HepG2 (cell line): ENCODE data around the gene PHACTR3. TPM values are rescaled to one million over a fixed set of nuclear protein-coding genes. Genes with fewer than 3 reads are reported as not detected.

ENCODE experiments used
- ATAC-seq: fragments of 200-7000 bp; cut with Tn5 transposase; 3 replicates; pipeline ENCODE4 v1.9.1; 2020; ENCODE audit warnings: mild to moderate bottlenecking, moderate library complexity
- BruUV-seq: library from RNA; stranded (reverse); fragments of 400-500 nt; replicated peaks from 2 replicates; lab custom pipeline; 2021; lab: Mats Ljungman, UMichigan
- CTCF ChIA-PET: fragments of 300-600 bp; formaldehyde crosslinking; extraction: SDS; loops from one replicate; lab custom pipeline; 2021; ENCODE audit warnings: low total read pairs, inconsistent platforms, low intra/inter-chr PET ratio; lab: Yijun Ruan, JAX
- POLR2A ChIA-PET: fragments of 350-600 bp; sonication (Branson Sonifier 250); formaldehyde crosslinking; loops from one replicate; lab custom pipeline; 2020; ENCODE audit warnings: antibody characterized with exemption, inconsistent platforms; lab: Yijun Ruan, JAX
- DNase-seq: peaks from one replicate; pipeline ENCODE4 v3.0.0-alpha.2; 2015; ENCODE audit warnings: low spot score
- FAIRE-seq: peaks from 3 replicates; lab custom pipeline; 2011; peaks lifted over from hg19 to GRCh38; lab: Jason Lieb, UNC
- H2AFZ ChIP-seq: one replicate; pipeline ENCODE4 v1.6.1; 2011; ENCODE audit warnings: low read length, inconsistent platforms
- H3K27ac ChIP-seq: fragments of 300-600 bp; 3 replicates; pipeline ENCODE4 v1.8.0; 2011; ENCODE audit warnings: mixed run types, mild to moderate bottlenecking, mixed read lengths, low read length, inconsistent platforms; ENCODE audit not compliant: insufficient read depth; ENCODE audit errors: extremely low read length
- H3K27me3 ChIP-seq, 2 experiments: fragments of 200-600 bp in 1 of 2; 2 replicates in 1 of 2; 3 replicates in 1 of 2; pipeline versions ENCODE4 v1.6.0 to v1.8.0; 2011; ENCODE audit warnings: low read length in 2 of 2, mild to moderate bottlenecking in 2 of 2, moderate library complexity in 2 of 2, inconsistent platforms in 1 of 2; ENCODE audit not compliant: insufficient read depth in 2 of 2, control insufficient read depth in 1 of 2
- H3K36me3 ChIP-seq, 2 experiments: fragments of 200-600 bp in 1 of 2; replicated peaks in 1 of 2; 2 replicates in 1 of 2; 3 replicates in 1 of 2; pipeline versions ENCODE4 v1.5.1 to v1.8.0; 2011; ENCODE audit warnings: low read length in 2 of 2, inconsistent platforms in 1 of 2; ENCODE audit not compliant: insufficient read depth in 2 of 2, control insufficient read depth in 1 of 2
- H3K4me1 ChIP-seq: 2 replicates; pipeline ENCODE4 v1.5.1; 2012; ENCODE audit warnings: low read length, inconsistent platforms; ENCODE audit not compliant: insufficient read depth
- H3K4me2 ChIP-seq: 2 replicates; pipeline ENCODE4 v1.6.0; 2011; ENCODE audit warnings: low read depth, low read length, inconsistent platforms
- H3K4me3 ChIP-seq, 3 experiments: fragments of 200-600 bp in 1 of 3; sonication (generic), shearing (Covaris generic) in 1 of 3; replicated peaks in 1 of 3; 2 replicates each; pipeline ENCODE4 v1.5.1; 2011 to 2016; ENCODE audit warnings: low read length in 3 of 3, inconsistent platforms in 2 of 3, low read depth in 2 of 3, mild to moderate bottlenecking in 2 of 3, control low read depth in 1 of 3, mixed read lengths in 1 of 3; ENCODE audit not compliant: insufficient read depth in 1 of 3
- H3K79me2 ChIP-seq: one replicate; pipeline ENCODE4 v1.6.1; 2011; ENCODE audit warnings: low read length, inconsistent platforms; ENCODE audit not compliant: insufficient read depth
- H3K9ac ChIP-seq: 2 replicates; pipeline ENCODE4 v1.6.0; 2011; ENCODE audit warnings: mild to moderate bottlenecking, low read depth, low read length, inconsistent platforms; ENCODE audit not compliant: insufficient read depth
- H3K9me3 ChIP-seq: 2 replicates; pipeline ENCODE4 v1.5.1; 2012; ENCODE audit warnings: mild to moderate bottlenecking, low read length
- H4K20me1 ChIP-seq: 2 replicates; pipeline ENCODE4 v1.6.0; 2011; ENCODE audit warnings: inconsistent platforms, mild to moderate bottlenecking, low read length, moderate library complexity; ENCODE audit not compliant: insufficient read depth
- ZNF768 ChIP-seq: sonication (generic); formaldehyde crosslinking; IDR thresholded peaks from 2 replicates; pipeline ENCODE4 v1.4.0; 2020; ENCODE audit warnings: missing genetic modification reagents
- ZNF788 ChIP-seq: sonication (generic); formaldehyde crosslinking; IDR thresholded peaks from 2 replicates; pipeline ENCODE4 v1.5.0; 2020; ENCODE audit warnings: mild to moderate bottlenecking, missing genetic modification reagents, borderline replicate concordance
- WGBS: methylation state at CpG from one replicate; pipeline ENCODE4 v1.1.6; 2017; ENCODE audit warnings: low lambda C conversion rate; 5-methylcytosine and 5-hydroxymethylcytosine counted together
- in situ Hi-C: cut with HindIII; loops from 2 replicates; pipeline ENCODE4 v1.10.0; 2017; ENCODE audit warnings: low pct_unique_long_range_greater_than_20kb; ENCODE audit not compliant: extremely low pct_ligation_motif_present
- intact Hi-C: fragments of 100-400 bp; cut with micrococcal nuclease; formaldehyde crosslinking; loops from one replicate; pipeline ENCODE4 v1.10.0; 2022; ENCODE audit not compliant: unreplicated experiment
- polyA plus RNA-seq, 8 experiments: library from polyadenylated mRNA; depleted of rRNA in 3 of 8; stranded (reverse) in 7 of 8; unstranded in 1 of 8; fragments of >200 nt; fragmentation: Illumina TruSeq in 4 of 8; extraction: Trizol in 4 of 8; gene quantifications; 2 replicates each; pipeline versions ENCODE4 v1.2.1 to v1.2.3, GENCODE V29; 2011 to 2016; ENCODE audit warnings: low read depth in 4 of 8, missing spikeins in 1 of 8, mixed read lengths in 1 of 8; ENCODE audit not compliant: insufficient read depth in 1 of 8
- total RNA-seq, 5 experiments: library from RNA; depleted of rRNA; stranded (reverse); fragments of >200 nt; fragmentation: Illumina TruSeq; extraction: Trizol; gene quantifications; 2 replicates each; pipeline ENCODE4 v1.2.3, GENCODE V29; 2016; ENCODE audit warnings: low read depth in 1 of 5
- TF ChIP-seq, protein P1 (sequence below): sonication (generic); formaldehyde crosslinking; IDR thresholded peaks from 2 replicates; pipeline ENCODE4 v1.9.0; 2021; ENCODE audit warnings: missing genetic modification reagents, borderline replicate concordance
- TF ChIP-seq, protein P2 (sequence below): sonication (generic); formaldehyde crosslinking; IDR thresholded peaks from 2 replicates; pipeline ENCODE4 v1.9.0; 2021; ENCODE audit warnings: missing genetic modification reagents, mild to moderate bottlenecking, borderline replicate concordance

PHACTR3 gene
- total and polyA plus RNA-seq, 2 of the 13 experiments (the other 11 are each of a cell fraction or from before 2014, with no cell fraction given), result not detected

DNA sequence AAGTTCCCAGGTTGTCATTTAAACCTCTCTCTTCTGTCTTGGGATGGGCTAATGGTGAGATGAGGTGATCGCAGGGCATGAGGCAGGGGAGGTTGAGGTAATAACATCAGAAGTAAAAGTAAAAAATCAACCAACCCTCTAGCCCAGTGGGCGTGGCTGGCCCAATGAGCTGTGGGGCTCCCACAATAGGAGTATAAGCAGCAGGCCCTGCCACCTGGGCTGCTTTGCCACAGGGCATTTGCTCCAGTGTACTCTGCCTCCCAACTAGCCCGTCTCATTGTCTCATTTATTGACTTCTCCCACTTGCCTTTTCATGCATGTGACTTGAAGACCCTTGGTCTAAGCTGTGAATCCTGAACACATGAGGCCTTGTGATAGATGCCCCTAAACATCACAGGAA, 62.8 kb downstream of the PHACTR3 start (continued):
- TF ChIP-seq, protein P1, sequence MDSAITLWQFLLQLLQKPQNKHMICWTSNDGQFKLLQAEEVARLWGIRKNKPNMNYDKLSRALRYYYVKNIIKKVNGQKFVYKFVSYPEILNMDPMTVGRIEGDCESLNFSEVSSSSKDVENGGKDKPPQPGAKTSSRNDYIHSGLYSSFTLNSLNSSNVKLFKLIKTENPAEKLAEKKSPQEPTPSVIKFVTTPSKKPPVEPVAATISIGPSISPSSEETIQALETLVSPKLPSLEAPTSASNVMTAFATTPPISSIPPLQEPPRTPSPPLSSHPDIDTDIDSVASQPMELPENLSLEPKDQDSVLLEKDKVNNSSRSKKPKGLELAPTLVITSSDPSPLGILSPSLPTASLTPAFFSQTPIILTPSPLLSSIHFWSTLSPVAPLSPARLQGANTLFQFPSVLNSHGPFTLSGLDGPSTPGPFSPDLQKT (CRISPR knock-in tag), result no peak

DNA sequence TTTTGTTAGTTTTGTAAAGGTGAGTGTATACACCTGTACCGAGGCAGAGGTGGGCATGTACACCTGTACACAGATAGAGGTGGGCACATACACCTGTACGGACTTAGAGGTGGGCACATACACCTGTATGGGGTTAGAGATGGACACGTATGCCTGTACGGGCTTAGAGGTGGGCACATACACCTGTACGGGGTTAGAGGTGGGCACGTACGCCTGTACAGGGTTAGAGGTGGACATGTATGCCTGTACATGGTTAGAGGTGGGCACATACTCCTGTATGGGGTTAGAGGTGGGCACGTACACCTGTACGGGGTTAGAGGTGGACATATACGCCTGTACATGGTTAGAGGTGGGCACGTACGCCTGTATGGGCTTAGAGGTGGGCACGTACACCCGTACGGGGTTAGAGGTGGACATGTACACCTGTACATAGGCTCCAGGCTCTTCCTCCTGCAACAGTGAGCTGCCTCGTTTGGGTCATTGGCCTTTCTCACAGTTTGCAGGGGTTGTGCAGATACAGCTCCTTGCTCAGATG, 63.7 kb downstream of the PHACTR3 start:
- Histone ChIP-seq H3K27ac (no peak overlapping the region), H3K27me3 (peaks cover 11 to 76% of the 10 kb centered on the region in 2 experiments; a peak in 4 of 5 replicates), H3K9me3 (no peaks in the 10 kb centered on the region), H2AFZ (no peak overlapping the region), H3K9ac (no peak overlapping the region), H3K36me3 (no peaks in the 10 kb centered on the region), H3K79me2 (no peaks in the 10 kb centered on the region), H3K4me3 (no peak overlapping the region), H3K4me1 (no peaks in the 10 kb centered on the region), H4K20me1 (no peaks in the 10 kb centered on the region), H3K4me2 (no peak overlapping the region)
- in situ Hi-C loops, result no loop called here
- 25% methylated on average over 16 of the region's 16 CpGs for WGBS
- no peak for DNase-seq
- ChIA-PET POLR2A (no interaction called here), CTCF (interaction anchor here (0.6 kb wide), 1 partner anchor 37 kb away, joined by 4 read pairs; no protein-coding TSS in a partner anchor)
- FAIRE-seq, result no peak
- intact Hi-C loops, result no loop called here
- no peak for ATAC-seq
- BruUV-seq, result no TSS peak
- no peak for TF ChIP-seq ZNF788

DNA sequence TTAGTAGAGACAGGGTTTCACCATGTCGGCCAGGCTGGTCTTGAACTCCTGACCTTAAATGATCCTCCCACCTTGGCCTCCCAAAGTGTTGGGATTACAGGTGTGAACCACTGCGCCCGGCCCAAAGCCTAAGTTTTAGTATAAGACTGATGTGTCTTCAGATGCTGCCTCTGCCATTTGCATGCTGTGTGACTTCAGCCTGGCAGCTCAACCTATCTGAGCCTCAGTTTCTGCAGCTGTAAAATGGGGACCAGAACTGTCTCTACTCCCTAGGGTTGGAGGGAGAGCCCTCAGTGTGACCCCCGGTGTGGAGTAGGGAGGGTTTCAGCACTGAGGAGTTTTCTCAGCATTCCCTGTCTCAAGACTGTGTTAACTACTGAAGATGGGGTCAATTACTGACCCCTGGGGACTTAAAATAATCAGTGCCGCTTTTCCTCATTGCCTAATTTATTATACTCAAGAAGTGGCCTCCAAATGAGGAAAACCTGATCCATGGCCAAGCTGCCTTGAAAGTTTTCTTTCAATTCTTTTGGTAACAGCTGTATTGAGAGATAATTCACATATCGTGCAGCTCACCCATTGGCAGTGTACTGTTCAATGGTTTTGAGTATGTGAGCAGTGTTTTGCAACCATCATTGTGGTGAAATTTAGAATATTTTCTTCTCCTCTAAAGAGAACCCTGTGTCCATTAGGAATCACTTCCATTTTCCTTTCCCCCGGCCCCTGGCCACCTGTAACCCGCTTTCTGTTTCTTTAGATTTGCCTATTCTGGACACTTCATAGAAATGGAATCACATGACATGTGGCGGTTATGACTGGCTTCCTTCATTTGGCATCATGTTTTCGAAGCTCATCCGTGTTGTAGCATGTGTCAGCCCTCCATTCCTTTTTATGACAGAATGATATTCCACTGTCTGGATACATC, 64.8 kb downstream of the PHACTR3 start:
- Histone ChIP-seq H4K20me1 (no peaks in the 10 kb centered on the region), H3K4me2 (no peak overlapping the region), H3K27ac (no peak overlapping the region), H3K9me3 (no peaks in the 10 kb centered on the region)
- WGBS, result 10% methylated on average over 11 of the region's 11 CpGs
- in situ Hi-C loops, result no loop called here
- TF ChIP-seq ZNF768 (CRISPR knock-in tag), result peak; percentile 68; the same call in 1 of the 2 replicates
- TF ChIP-seq, protein P2, sequence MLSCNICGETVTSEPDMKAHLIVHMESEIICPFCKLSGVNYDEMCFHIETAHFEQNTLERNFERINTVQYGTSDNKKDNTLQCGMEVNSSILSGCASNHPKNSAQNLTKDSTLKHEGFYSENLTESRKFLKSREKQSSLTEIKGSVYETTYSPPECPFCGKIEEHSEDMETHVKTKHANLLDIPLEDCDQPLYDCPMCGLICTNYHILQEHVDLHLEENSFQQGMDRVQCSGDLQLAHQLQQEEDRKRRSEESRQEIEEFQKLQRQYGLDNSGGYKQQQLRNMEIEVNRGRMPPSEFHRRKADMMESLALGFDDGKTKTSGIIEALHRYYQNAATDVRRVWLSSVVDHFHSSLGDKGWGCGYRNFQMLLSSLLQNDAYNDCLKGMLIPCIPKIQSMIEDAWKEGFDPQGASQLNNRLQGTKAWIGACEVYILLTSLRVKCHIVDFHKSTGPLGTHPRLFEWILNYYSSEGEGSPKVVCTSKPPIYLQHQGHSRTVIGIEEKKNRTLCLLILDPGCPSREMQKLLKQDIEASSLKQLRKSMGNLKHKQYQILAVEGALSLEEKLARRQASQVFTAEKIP, result no peak
- TF ChIP-seq, all 625 proteins: peak for 1
- Histone ChIP-seq H3K27me3 (peaks cover 15 to 79% of the 10 kb centered on the region in 2 experiments; a peak in 4 of 5 replicates), H3K36me3 (no peaks in the 10 kb centered on the region), H3K4me3 (no peak overlapping the region), H3K79me2 (no peaks in the 10 kb centered on the region), H3K9ac (no peak overlapping the region), H3K4me1 (no peaks in the 10 kb centered on the region), H2AFZ (no peak overlapping the region)
- FAIRE-seq, result no peak
- ATAC-seq, result no peak
- intact Hi-C loops, result no loop called here
- no peak for DNase-seq
- CTCF ChIA-PET, result no interaction called here
- POLR2A ChIA-PET, result no interaction called here
- no TSS peak for BruUV-seq
